T-helper 2 cell treated with Interferon-gamma antibody and Interleukin-4, amounts not matched to agents 5 μg/mL and 100 μg/mL, for 36 hours (primary cell): ENCODE results near the gene MTX1.

ENCODE experiments used
- DNase-seq: peaks from one replicate; pipeline ENCODE4 v3.0.0; 2021; ENCODE audit warnings: low spot score
- H3K27ac Mint-ChIP-seq: one replicate; pipeline ENCODE4 v1.8.0; 2021; ENCODE audit warnings: mild to moderate bottlenecking, mixed read lengths
- H3K27me3 Mint-ChIP-seq: one replicate; pipeline ENCODE4 v1.8.0; 2021; ENCODE audit warnings: low read depth, mixed read lengths
- H3K36me3 Mint-ChIP-seq: one replicate; pipeline ENCODE4 v1.8.0; 2021; ENCODE audit warnings: low read depth, mixed read lengths
- H3K4me1 Mint-ChIP-seq: one replicate; pipeline ENCODE4 v1.8.0; 2021; ENCODE audit warnings: low read depth, mixed read lengths
- H3K4me3 Mint-ChIP-seq: one replicate; pipeline ENCODE4 v1.8.0; 2022; ENCODE audit warnings: mild to moderate bottlenecking, moderate library complexity, mixed read lengths
- H3K9me3 Mint-ChIP-seq: one replicate; pipeline ENCODE4 v1.8.0; 2021; ENCODE audit warnings: mixed read lengths

MTX1 gene

DNA sequence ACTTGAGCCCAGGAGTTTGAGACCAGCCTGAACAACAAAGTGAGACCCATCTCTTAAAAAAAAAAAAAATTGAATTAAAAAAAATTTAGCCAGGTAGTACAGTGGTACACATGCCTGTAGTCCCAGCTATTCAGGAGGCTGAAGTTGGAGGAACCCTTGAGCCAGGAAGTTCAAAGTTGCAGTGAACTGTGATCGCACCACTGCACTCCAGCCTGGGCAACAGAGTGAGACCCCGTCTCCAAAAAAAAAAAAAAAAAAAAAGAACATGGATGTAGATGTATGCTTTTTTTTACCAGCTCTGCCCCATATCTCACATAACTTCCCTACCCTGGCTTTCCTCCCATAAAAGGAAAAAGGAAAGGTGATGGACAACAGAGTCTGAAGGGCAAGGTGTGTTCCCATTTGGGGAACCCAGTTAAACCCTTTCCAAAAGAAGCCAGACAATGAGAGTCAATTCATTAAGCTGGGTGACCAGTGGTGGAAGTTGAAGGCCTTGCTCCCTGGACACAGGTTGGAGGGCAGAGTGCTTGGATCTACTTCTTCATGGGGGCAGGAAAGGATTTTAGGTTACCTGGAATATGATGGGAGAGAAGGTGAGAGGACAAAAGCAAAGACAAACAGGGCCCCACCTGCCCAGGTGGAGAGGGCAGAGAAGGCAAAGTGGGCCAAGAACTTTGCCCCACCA lies 38.3 kb upstream of the MTX1 start:
- Mint-ChIP-seq H3K27ac (no peak overlapping the region), H3K4me1 (peaks cover 45% of the 10 kb centered on the region), H3K4me3 (no peak overlapping the region)

DNA sequence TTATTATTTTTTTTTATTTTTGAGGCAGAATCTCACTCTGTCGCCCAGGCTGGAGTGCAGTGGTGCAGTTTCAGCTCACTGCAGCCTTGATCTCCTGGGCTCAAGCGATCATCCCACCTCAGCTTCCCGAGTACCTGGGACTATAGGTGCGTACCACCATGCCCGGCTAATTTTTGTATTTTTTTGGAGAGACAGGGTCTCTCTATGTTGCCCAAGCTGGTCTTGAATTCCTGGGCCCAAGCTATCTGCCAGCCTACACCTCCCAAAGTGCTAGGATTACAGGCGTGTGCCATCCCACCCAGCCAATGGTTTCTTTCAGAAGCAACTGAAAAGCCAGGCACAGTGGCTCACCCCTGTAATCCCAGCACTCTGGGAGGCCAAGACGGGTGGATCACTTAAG lies 37.7 kb upstream of the MTX1 start:
- H3K9me3 Mint-ChIP-seq = no peaks in the 10 kb centered on the region
- H3K36me3 Mint-ChIP-seq = peaks cover 35% of the 10 kb centered on the region
- no peak for DNase-seq
- no peak overlapping the region for H3K4me3 Mint-ChIP-seq
- peaks cover 49% of the 10 kb centered on the region for H3K4me1 Mint-ChIP-seq
- H3K27me3 Mint-ChIP-seq = no peaks in the 10 kb centered on the region
- no peak overlapping the region for H3K27ac Mint-ChIP-seq

More for the DNA sequence above, 38.3 kb upstream of the MTX1 start:
- DNase-seq = no peak
- H3K27me3 Mint-ChIP-seq = no peaks in the 10 kb centered on the region
- H3K9me3 Mint-ChIP-seq = no peaks in the 10 kb centered on the region
- peaks cover 35% of the 10 kb centered on the region for H3K36me3 Mint-ChIP-seq

DNA sequence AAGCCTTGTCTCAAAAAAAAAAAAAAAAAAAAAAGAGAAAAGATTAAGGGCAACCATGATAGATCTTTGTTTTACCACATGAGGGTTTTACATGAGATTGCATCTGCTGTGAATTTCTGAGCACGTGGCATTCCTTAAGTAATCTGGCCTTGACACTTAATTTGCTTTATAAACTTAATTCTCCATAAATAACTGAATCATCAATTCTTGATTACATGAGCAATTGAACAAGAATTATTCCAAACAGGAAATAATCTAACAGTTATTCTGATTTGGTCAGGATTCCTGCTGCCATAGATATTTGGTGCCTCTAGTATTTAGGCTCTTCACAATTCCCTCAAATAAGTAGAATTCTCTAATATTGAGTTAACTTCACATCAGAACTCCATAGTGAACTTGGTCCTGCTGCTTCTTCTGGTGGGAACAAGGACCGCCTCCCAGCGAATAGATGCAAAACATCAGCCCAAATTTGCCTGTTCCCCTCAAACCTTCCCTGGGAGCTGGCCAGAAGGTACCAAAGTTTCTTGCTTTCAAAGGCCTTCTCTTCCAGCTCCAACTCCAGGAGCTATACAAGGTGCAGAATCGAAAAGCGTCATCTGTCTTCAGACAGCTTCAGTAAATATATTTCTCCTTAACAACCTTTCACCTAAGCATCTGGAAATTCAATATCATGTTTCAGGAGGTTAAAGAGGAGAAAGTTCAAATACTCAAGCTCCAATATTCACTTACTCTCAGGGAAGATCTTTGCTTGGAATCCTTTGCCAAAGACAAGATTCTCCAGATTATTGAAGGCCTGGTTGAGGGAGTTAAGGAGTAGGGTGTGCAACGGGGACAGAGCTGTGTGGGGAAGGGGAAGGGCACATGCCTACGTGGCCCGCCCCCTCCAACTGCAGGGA lies 36.4 kb upstream of the MTX1 start:
- Mint-ChIP-seq H3K27ac (peak overlapping the region; percentile 98), H3K4me1 (peaks cover 59% of the 10 kb centered on the region), H3K36me3 (peaks cover 44% of the 10 kb centered on the region), H3K4me3 (peak overlapping the region; percentile 95), H3K9me3 (no peaks in the 10 kb centered on the region), H3K27me3 (no peaks in the 10 kb centered on the region)
- no peak for DNase-seq

DNA sequence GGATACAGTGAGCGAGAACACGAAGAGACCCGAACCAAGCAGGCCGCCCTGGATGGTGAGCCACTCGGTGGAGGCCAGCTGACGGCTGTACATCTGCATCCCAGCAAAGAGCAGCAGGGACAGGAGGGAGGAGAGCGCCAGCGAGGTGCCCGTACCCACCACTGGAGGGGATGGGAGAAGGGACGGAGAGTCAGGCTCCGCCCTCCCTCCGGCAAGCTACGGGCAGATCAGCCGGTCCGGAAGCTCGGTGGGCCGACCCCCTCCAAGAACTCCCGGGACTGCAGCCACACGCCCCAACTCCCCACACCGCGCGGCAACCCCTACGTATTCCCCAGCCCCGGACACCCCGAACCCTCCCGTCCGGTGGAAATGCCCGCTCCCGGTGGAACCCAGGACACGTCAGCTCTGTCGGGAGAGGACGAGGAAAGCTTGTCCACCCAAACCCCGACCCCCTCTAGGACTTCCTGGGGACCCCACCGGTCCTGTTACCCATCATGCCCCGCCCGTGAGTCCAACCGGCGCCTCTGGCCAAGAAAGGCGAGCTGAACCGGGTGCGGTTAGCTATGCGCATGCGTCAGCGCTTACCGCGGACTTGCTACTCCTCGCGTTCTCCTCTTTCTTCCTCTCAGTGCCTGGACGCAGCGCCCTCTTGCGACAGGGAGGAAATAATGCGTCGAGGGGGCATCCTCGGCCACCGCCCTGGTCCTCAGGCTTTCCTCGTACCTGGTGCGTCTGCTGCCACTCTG lies 35.6 kb upstream of the MTX1 start, which contains the start of gene KRTCAP2:
KRTCAP2 (minus strand) TSS at position 573 of the 746 bp plus-strand sequence; CDS start at position 493, 80 bp downstream.
- DNase-seq = peak; percentile 95
- Mint-ChIP-seq H3K4me1 (peaks cover 55% of the 10 kb centered on the region), H3K27me3 (no peaks in the 10 kb centered on the region), H3K36me3 (peaks cover 47% of the 10 kb centered on the region), H3K9me3 (no peaks in the 10 kb centered on the region), H3K27ac (peak within 1 kb of the TSS; percentile 98), H3K4me3 (peak within 1 kb of the TSS; percentile 95)

DNA sequence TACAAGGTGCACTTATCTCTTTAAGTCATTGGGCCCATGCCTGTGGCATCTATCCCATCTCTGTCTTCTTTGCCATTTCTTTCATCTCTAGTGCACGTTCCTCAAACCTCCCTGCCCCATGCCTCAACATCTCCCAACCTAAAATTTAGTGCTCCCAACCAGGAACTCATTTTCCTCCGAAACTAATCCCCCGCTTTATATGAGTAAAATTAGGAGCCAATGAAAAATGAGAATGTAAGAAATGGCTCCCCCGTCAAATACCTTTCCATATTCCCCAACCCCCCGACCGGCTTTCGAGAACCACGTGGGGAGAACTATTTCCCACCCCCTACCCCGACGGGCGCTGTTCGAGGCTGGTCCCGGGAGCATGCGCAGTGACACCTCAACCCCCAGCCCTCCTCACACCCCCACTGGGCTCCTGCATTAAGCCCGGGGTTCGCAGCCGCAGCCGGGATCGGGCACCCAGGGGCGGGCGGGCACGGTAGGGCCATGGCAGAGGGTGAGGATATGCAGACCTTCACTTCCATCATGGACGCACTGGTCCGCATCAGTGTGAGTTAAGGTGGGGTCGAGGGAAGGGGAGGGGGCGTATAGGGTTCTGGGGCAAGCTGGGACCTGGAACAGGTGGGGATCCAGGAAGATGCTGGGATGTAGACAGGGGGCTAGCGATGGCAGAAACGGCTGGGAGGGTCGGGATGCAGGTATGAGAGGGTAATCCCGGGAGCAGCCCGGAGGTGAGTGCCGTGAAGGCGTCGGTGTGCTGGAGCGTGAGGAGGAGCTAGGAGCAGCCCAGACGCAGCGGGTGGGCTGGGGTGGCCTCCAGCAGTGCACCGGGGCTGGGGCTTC lies 34.8 kb upstream of the MTX1 start, which contains the start of gene TRIM46:
TRIM46 (plus strand) TSS at position 372 of the 846 bp plus-strand sequence; CDS start at position 490, 118 bp downstream.
- Mint-ChIP-seq H3K9me3 (no peaks in the 10 kb centered on the region), H3K27me3 (no peaks in the 10 kb centered on the region), H3K36me3 (peaks cover 44% of the 10 kb centered on the region), H3K4me3 (peak within 1 kb of the TSS; percentile 95), H3K27ac (peak within 1 kb of the TSS; percentile 98), H3K4me1 (peaks cover 53% of the 10 kb centered on the region)
- peak; percentile 71 for DNase-seq

DNA sequence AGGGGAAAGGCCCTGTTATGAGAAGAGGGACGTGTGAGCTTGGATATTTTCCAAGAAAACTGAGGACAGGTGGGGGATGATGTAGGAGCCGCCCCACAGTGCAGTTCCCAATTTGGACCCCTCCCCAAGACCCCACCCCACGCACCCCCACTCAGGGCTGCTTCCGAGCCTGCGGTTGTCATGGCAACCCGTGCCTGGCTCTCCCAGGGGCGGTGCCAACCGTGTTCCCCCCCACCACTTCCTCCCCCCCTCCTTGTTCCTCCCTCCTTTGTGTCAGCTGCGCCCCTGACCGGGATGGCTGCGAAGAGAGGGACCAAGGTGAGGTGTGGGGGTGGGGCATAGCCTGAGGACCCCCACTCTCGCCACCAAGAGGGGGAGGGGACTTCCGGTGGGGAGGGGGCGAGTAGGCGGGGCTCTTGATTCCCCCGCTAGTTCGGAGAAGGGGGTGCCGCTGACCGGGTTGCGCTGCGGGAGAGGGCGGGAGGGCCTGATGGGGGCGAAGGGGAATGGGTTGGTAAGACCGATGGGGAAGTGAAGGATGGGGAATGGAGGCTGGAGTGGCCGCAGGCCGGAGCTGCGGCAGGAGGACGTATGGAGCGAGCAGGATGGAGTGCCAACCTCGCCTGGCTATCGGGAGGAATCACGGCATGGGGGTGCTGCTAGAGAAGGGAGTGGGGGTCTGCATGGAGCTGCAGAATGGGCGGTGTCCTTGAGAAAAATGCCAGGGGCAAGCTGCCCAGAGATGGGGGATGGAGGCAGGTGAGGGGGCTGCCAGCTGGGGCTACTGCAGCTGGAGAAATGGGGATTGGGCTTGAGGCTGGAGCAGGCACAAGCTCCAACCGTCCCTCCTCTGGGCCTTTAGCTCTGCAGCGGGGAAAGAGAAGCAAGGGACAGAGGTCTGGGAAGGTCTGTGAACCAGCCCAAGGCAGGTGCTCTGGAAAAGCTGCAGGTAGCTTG lies 33.9 kb upstream of the MTX1 start:
- DNase-seq = no peak
- H3K36me3 Mint-ChIP-seq = peaks cover 43% of the 10 kb centered on the region
- H3K4me1 Mint-ChIP-seq = peaks cover 49% of the 10 kb centered on the region
- peak overlapping the region; percentile 98 for H3K27ac Mint-ChIP-seq
- peak overlapping the region; percentile 95 for H3K4me3 Mint-ChIP-seq
- no peaks in the 10 kb centered on the region for H3K9me3 Mint-ChIP-seq
- H3K27me3 Mint-ChIP-seq = no peaks in the 10 kb centered on the region

DNA sequence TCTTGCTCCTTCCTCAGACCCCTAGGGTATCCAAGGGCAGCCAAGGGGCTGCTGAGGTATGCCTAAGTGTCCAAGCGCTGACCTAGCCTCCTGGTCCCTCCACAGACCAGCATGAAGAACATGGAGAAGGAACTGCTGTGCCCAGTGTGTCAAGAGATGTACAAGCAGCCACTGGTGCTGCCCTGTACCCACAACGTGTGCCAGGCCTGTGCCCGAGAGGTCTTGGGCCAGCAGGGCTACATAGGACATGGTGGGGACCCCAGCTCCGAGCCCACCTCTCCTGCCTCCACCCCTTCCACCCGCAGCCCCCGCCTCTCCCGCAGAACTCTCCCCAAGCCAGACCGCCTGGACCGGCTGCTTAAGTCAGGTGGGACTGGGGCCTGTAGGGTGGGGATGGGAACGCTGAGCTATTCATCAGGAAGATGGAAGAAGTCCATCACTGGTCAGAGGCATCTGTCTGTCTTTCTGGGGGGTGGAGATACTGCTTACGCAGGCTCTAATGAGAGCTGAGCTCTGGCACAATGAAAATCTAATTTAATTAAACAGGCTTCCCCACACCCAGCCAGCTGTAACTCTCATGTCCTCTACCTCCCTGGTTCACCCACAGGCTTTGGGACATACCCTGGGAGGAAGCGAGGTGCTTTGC lies 33.1 kb upstream of the MTX1 start:
- Mint-ChIP-seq H3K4me1 (peaks cover 48% of the 10 kb centered on the region), H3K36me3 (peaks cover 42% of the 10 kb centered on the region)

DNA sequence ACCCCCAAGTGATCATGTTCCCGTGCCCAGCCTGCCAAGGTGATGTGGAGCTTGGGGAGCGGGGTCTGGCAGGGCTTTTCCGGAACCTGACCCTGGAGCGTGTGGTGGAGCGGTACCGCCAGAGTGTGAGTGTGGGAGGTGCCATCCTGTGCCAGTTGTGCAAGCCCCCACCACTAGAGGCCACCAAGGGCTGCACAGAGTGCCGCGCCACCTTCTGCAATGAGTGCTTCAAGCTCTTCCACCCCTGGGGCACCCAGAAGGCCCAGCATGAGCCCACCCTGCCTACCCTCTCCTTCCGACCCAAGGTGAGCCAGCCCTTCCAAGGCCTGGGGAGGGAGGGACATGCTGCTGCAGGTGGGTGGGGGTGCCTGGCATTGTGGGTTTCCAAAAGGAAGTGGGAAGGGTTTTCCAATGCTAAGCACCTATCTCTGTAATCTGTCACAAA lies 32.5 kb upstream of the MTX1 start:
- H3K27ac Mint-ChIP-seq = peak overlapping the region; percentile 47
- peaks cover 41% of the 10 kb centered on the region for H3K36me3 Mint-ChIP-seq
- no peaks in the 10 kb centered on the region for H3K9me3 Mint-ChIP-seq
- peak overlapping the region; percentile 95 for H3K4me3 Mint-ChIP-seq
- peaks cover 47% of the 10 kb centered on the region for H3K4me1 Mint-ChIP-seq
- no peaks in the 10 kb centered on the region for H3K27me3 Mint-ChIP-seq
- DNase-seq = no peak

More for the DNA sequence above, 33.1 kb upstream of the MTX1 start:
- DNase-seq = no peak
- Mint-ChIP-seq H3K9me3 (no peaks in the 10 kb centered on the region), H3K27me3 (no peaks in the 10 kb centered on the region), H3K4me3 (peak overlapping the region; percentile 95), H3K27ac (peak overlapping the region; percentile 80)

DNA sequence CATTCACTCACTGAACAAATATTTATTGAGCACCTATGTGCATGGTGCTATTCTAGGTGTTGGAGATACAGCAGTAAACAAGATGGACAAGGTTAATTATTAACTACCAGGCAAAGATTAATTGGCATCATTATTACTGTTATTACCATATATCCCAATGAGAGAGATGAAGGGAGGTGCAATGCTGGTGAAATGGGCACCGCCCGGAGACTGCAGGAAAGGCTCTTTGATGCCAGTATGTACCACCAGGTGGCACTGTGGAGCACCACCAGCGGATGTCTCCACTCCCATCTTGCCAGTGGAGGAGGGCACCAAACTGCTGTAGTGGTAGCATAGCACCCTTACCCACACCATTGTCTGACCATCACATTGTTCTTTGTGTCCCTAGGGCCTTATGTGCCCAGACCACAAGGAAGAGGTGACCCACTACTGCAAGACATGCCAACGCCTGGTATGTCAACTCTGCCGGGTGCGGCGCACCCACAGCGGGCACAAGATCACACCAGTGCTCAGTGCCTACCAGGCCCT lies 31.9 kb upstream of the MTX1 start:
- Mint-ChIP-seq H3K9me3 (no peaks in the 10 kb centered on the region), H3K36me3 (peaks cover 42% of the 10 kb centered on the region), H3K27ac (peak overlapping the region; percentile 44), H3K4me3 (peak overlapping the region; percentile 95), H3K27me3 (no peaks in the 10 kb centered on the region), H3K4me1 (peaks cover 45% of the 10 kb centered on the region)
- DNase-seq = peak; percentile 74

DNA sequence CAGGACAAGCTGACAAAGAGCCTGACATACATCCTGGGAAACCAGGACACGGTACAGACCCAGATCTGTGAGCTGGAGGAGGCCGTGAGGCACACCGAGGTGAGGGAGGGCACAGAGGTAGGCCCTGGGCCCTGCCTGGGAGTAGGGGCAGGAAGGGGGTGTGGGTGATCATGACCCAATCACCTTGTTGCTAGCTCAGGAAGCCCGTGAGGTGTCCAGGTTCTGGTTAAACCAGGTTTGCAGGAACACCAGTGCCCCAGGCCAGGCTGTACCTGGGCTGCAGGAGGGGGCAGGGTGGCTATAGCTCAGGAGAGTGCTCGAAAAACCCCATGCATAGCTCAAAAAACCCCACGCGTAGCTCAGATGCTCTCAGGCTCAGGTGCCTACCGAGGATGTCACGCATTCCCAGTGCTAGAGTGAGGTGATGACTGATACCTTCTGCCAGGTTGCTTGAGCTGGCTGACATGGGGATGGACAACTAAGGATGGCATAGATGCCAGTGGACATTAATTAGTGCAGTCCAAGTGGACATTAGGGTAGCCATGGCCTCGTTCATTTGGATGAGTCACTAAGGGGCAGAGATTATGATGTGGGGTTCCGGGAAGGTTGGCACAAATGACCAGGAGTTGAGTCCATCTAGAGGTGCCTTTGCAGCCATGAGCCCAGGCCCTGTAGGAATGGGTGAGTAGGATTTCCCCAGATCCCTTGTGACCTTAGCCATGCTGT lies 31.1 kb upstream of the MTX1 start:
- Mint-ChIP-seq H3K36me3 (peaks cover 40% of the 10 kb centered on the region), H3K4me1 (peaks cover 39% of the 10 kb centered on the region), H3K4me3 (no peak overlapping the region), H3K27ac (no peak overlapping the region), H3K9me3 (no peaks in the 10 kb centered on the region), H3K27me3 (no peaks in the 10 kb centered on the region)
- no peak for DNase-seq

DNA sequence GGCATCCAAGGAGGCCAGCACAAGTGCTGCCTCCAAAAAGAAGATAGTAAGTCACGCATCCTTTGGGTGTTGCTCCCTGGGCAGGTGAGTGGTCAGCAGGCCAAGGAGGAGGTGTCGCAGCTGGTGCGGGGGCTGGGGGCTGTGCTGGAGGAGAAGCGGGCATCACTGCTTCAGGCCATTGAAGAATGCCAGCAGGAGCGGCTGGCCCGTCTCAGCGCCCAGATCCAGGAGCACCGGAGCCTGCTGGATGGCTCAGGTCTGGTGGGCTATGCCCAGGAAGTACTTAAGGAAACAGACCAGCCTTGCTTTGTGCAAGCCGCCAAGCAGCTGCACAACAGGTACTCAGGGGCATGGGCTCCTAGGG lies 30.6 kb upstream of the MTX1 start:
- Mint-ChIP-seq H3K4me3 (no peak overlapping the region), H3K9me3 (no peaks in the 10 kb centered on the region), H3K27ac (no peak overlapping the region), H3K4me1 (peaks cover 37% of the 10 kb centered on the region), H3K27me3 (no peaks in the 10 kb centered on the region), H3K36me3 (peaks cover 39% of the 10 kb centered on the region)
- no peak for DNase-seq
